CD4-positive, alpha-beta T cell (primary cell): ENCODE data around the gene HTR3C. TPM values are rescaled to one million over a fixed set of nuclear protein-coding genes. Genes with fewer than 3 reads are reported as not detected.

Experiments used
- ATAC-seq: fragments of 200-7000 bp; cut with Tn5 transposase; one replicate; pipeline ENCODE4 v1.10.0; 2022; ENCODE audit warnings: mild to moderate bottlenecking; ENCODE audit not compliant: poor library complexity
- CTCF ChIA-PET: fragments of 350-600 bp; sonication (Branson Sonifier 250); formaldehyde crosslinking; loops from one replicate; lab custom pipeline; 2021; ENCODE audit warnings: antibody characterized with exemption, inconsistent platforms; lab: Charles Lee
- POLR2A ChIA-PET: fragments of 350-600 bp; sonication (Branson Sonifier 250); formaldehyde crosslinking; loops from one replicate; lab custom pipeline; 2021; ENCODE audit warnings: antibody characterized with exemption, inconsistent platforms; lab: Charles Lee
- DNase-seq, 14 experiments: peaks; one replicate each; pipeline ENCODE4 v3.0.0-alpha.2; 2013 to 2020; ENCODE audit warnings: mixed read lengths in 2 of 14
- H3K27ac ChIP-seq, 2 donors: one replicate each; pipeline versions ENCODE4 v1.5.1 to v1.7.0; 2013; ENCODE audit warnings: low read length in 2 of 2, low read depth in 1 of 2, mild to moderate bottlenecking in 1 of 2
- H3K27me3 ChIP-seq, 2 experiments: 1 replicate in 1 of 2; 2 replicates in 1 of 2; pipeline versions ENCODE4 v1.6.1 to v1.7.0; 2013; ENCODE audit warnings: low read length in 2 of 2, control low read depth in 1 of 2, mild to moderate bottlenecking in 1 of 2, moderate library complexity in 1 of 2; ENCODE audit not compliant: insufficient read depth in 2 of 2, control insufficient read depth in 1 of 2
- H3K36me3 ChIP-seq: one replicate; pipeline ENCODE4 v1.6.1; 2013; ENCODE audit warnings: low read length, control low read depth; ENCODE audit not compliant: insufficient read depth
- H3K4me1 ChIP-seq: one replicate; pipeline ENCODE4 v1.6.1; 2013; ENCODE audit warnings: low read length, control low read depth; ENCODE audit not compliant: insufficient read depth
- H3K4me3 ChIP-seq: one replicate; pipeline ENCODE4 v1.5.1; 2013; ENCODE audit warnings: mild to moderate bottlenecking, low read length, moderate library complexity
- H3K9me3 ChIP-seq, 2 experiments: 1 replicate in 1 of 2; 2 replicates in 1 of 2; pipeline versions ENCODE4 v1.6.1 to v1.7.0; 2013; ENCODE audit warnings: low read length in 2 of 2, mild to moderate bottlenecking in 2 of 2, control low read depth in 1 of 2, moderate library complexity in 1 of 2; ENCODE audit not compliant: control insufficient read depth in 1 of 2, insufficient read depth in 1 of 2
- H3K27ac Mint-ChIP-seq: one replicate; pipeline ENCODE4 v1.8.0; 2020; ENCODE audit warnings: mixed read lengths
- H3K27me3 Mint-ChIP-seq: one replicate; pipeline ENCODE4 v1.8.0; 2021; ENCODE audit warnings: mixed read lengths
- H3K36me3 Mint-ChIP-seq: one replicate; pipeline ENCODE4 v1.8.0; 2021; ENCODE audit warnings: low read depth, mixed read lengths
- H3K4me1 Mint-ChIP-seq: one replicate; pipeline ENCODE4 v1.8.0; 2021; ENCODE audit warnings: low read depth, mixed read lengths
- H3K4me3 Mint-ChIP-seq: one replicate; pipeline ENCODE4 v1.8.0; 2020; ENCODE audit warnings: mild to moderate bottlenecking, mixed read lengths
- H3K9me3 Mint-ChIP-seq: one replicate; pipeline ENCODE4 v1.8.0; 2020; ENCODE audit warnings: mixed read lengths
- CTCF ChIP-seq: fragments of 200-600 bp; IDR thresholded peaks from one replicate; pipeline ENCODE4 v1.8.0; 2022; ENCODE audit warnings: antibody characterized with exemption, mild to moderate bottlenecking
- intact Hi-C, 2 experiments: fragments of 100-400 bp; cut with DNase I in 1 of 2; cut with micrococcal nuclease in 1 of 2; formaldehyde crosslinking; loops; one replicate each; pipeline versions ENCODE4 v1.15.1 to v1.9.0; 2023 to 2025; cut with DNase I, micrococcal nuclease
- total RNA-seq, 174 experiments: library from RNA in 2 of 174; stranded (reverse) in 2 of 174; gene quantifications; one replicate each; pipeline ENCODE4 v1.2.3 and lab custom pipeline; 2021 to 2026

The HTR3C gene
- total RNA-seq, 2 experiments from 2014 or later: not detected

GRCh38 chr3:184099806-184100686 lies 47.2 kb downstream of the HTR3C start:
- ChIA-PET POLR2A (no interaction called here), CTCF (no interaction called here)
- no peak overlapping the region for H3K27ac Mint-ChIP-seq
- peaks cover 4% of the 10 kb centered on the region for H3K27me3 Mint-ChIP-seq
- intact Hi-C loops: no loop called here
- H3K4me3 Mint-ChIP-seq: no peak overlapping the region
- H3K9me3 ChIP-seq: no peaks in the 10 kb centered on the region
- H3K9me3 Mint-ChIP-seq: no peaks in the 10 kb centered on the region
- no peak for DNase-seq
- TF ChIP-seq CTCF: no peak
- ATAC-seq: no peak
- H3K36me3 Mint-ChIP-seq: no peaks in the 10 kb centered on the region
- no peaks in the 10 kb centered on the region for H3K4me1 ChIP-seq
- no peaks in the 10 kb centered on the region for H3K36me3 ChIP-seq
- no peak overlapping the region for H3K27ac ChIP-seq
- no peaks in the 10 kb centered on the region for H3K4me1 Mint-ChIP-seq
- no peaks in the 10 kb centered on the region for H3K27me3 ChIP-seq
- no peak overlapping the region for H3K4me3 ChIP-seq

Other genes starting within 250 kb of the HTR3C start
- gene MAP6D1, start 227.5 kb upstream of the HTR3C start, total RNA-seq: 1 to 10 TPM; 1.1 to 1.6 TPM
- 10 to 100 TPM; 36.9 to 40.0 TPM for gene PARL, start 168.2 kb upstream of the HTR3C start, total RNA-seq
- gene ABCC5, start 35.2 kb upstream of the HTR3C start, total RNA-seq: 10 to 100 TPM; 10.8 to 11.4 TPM
- not detected for gene HTR3D, start 21.3 kb upstream of the HTR3C start, total RNA-seq
- gene HTR3E, start 44.0 kb downstream of the HTR3C start, total RNA-seq: not detected
- gene EIF2B5, start 82.3 kb downstream of the HTR3C start, total RNA-seq: 10 to 100 TPM; 53.6 TPM
- gene DVL3, start 102.3 kb downstream of the HTR3C start, total RNA-seq: 10 to 100 TPM; 30.0 to 31.7 TPM
- gene AP2M1, start 121.8 kb downstream of the HTR3C start, total RNA-seq: 100 to 1,000 TPM; 123 to 136 TPM
- gene ABCF3, start 133.2 kb downstream of the HTR3C start, total RNA-seq: 100 to 1,000 TPM; 163 to 166 TPM
- not detected for gene VWA5B2, start 176.5 kb downstream of the HTR3C start, total RNA-seq
- 10 to 100 TPM; 12.0 to 13.5 TPM for gene ALG3, start 195.9 kb downstream of the HTR3C start, total RNA-seq
- gene EEF1AKMT4, start 196.6 kb downstream of the HTR3C start, total RNA-seq: not detected
- not detected for gene CAMK2N2, start 208.5 kb downstream of the HTR3C start, total RNA-seq
- gene ECE2, start 223.0 kb downstream of the HTR3C start, total RNA-seq: not detected
- 100 to 1,000 TPM; 159 TPM for gene PSMD2, start 246.2 kb downstream of the HTR3C start, total RNA-seq